K562 (cell line): Measurements from ENCODE around the gene IL4I1. TPM values are rescaled to one million over a fixed set of nuclear protein-coding genes. Genes with fewer than 3 reads are reported as not detected.

ENCODE experiments used
- ARNT ChIP-seq, 2 experiments: fragments of 450-650 bp; IDR thresholded peaks; 2 replicates each; pipeline ENCODE4 v1.6.1; 2016; ENCODE audit warnings: mild to moderate bottlenecking in 1 of 2
- BCL6 ChIP-seq: fragments of 250-450 bp; sonication (Bioruptor Pico); IDR thresholded peaks from 2 replicates; pipeline ENCODE4 v1.4.0; 2020
- CXXC5 ChIP-seq: fragments of 250-450 bp; sonication (Bioruptor Pico); IDR thresholded peaks from 2 replicates; pipeline ENCODE4 v1.8.0; 2022; ENCODE audit warnings: inconsistent platforms, mild to moderate bottlenecking, moderate library complexity
- EP400 ChIP-seq: fragments of 450-650 bp; IDR thresholded peaks from 2 replicates; pipeline ENCODE4 v1.6.1; 2017; ENCODE audit warnings: antibody characterized with exemption, mild to moderate bottlenecking, moderate library complexity
- ETV1 ChIP-seq: fragments of 450-650 bp; conservative IDR thresholded peaks from 2 replicates; pipeline ENCODE4 v1.6.1; 2016; ENCODE audit warnings: missing genetic modification characterization, control low read depth, low read depth, missing compliant biosample characterization
- KAT2B ChIP-seq: IDR thresholded peaks from one replicate; pipeline ENCODE4 v1.6.1; 2012; ENCODE audit warnings: low read depth, mild to moderate bottlenecking, control low read depth, inconsistent platforms, low read length, moderate library complexity
- LARP7 ChIP-seq: fragments of 450-650 bp; IDR thresholded peaks from 2 replicates; pipeline ENCODE4 v1.6.1; 2016
- MAZ ChIP-seq, 2 experiments: fragments of 450-650 bp in 1 of 2; sonication (generic) in 1 of 2; formaldehyde crosslinking; IDR thresholded peaks in 1 of 2; conservative IDR thresholded peaks in 1 of 2; 2 replicates each; pipeline versions ENCODE4 v1.4.0 to v1.5.0; 2020; ENCODE audit warnings: mild to moderate bottlenecking in 1 of 2, missing genetic modification reagents in 1 of 2
- NR0B1 ChIP-seq: fragments of 450-650 bp; IDR thresholded peaks from one replicate; pipeline ENCODE4 v1.6.1; 2018; ENCODE audit warnings: mild to moderate bottlenecking, moderate library complexity; ENCODE audit not compliant: partially characterized antibody
- RBM15 ChIP-seq: fragments of 200-400 bp; formaldehyde crosslinking; IDR thresholded peaks from 2 replicates; pipeline ENCODE4 v1.6.1; 2018; ENCODE audit warnings: mild to moderate bottlenecking, low read length, moderate library complexity; ENCODE audit not compliant: insufficient read depth
- RFX5 ChIP-seq: IDR thresholded peaks from 2 replicates; pipeline ENCODE4 v1.6.1; 2011; ENCODE audit warnings: low read depth, mild to moderate bottlenecking, improper control_type of control experiment, low read length
- TAF15 ChIP-seq: fragments of 200-400 bp; formaldehyde crosslinking; IDR thresholded peaks from 2 replicates; pipeline ENCODE4 v1.6.1; 2017; ENCODE audit warnings: mild to moderate bottlenecking, low read depth, low read length, moderate library complexity
- TEAD2 ChIP-seq: fragments of 450-650 bp; IDR thresholded peaks from 2 replicates; pipeline ENCODE4 v1.6.1; 2016; ENCODE audit warnings: missing genetic modification characterization, control low read depth, missing compliant biosample characterization
- TFE3 ChIP-seq: fragments of 450-650 bp; formaldehyde crosslinking; IDR thresholded peaks from 2 replicates; pipeline ENCODE4 v1.4.0; 2020; ENCODE audit warnings: mild to moderate bottlenecking, mixed read lengths
- ZNF717 ChIP-seq: fragments of 250-450 bp; sonication (Bioruptor Pico); IDR thresholded peaks from 2 replicates; pipeline ENCODE4 v1.5.0; 2021
- polyA plus RNA-seq, 8 experiments: library from polyadenylated mRNA; depleted of rRNA in 4 of 8; stranded (reverse) in 5 of 8; unstranded in 3 of 8; fragments of >200 nt; fragmentation: Nextera tagmentation in 2 of 8; fragmentation: Illumina TruSeq in 1 of 8; extraction: Ambion mirVana in 2 of 8; extraction: Trizol in 1 of 8; gene quantifications; 2 replicates each; pipeline versions ENCODE4 v1.2.1 to v1.2.3, GENCODE V29; 2011 to 2014; ENCODE audit warnings: inconsistent platforms in 1 of 8, missing spikeins in 1 of 8
- total RNA-seq, 7 experiments: library from RNA; depleted of rRNA in 6 of 7; stranded (reverse); fragments of >200 nt in 6 of 7; fragmentation: Illumina TruSeq in 2 of 7; extraction: Trizol in 2 of 7; gene quantifications; 2 replicates each; pipeline versions ENCODE4 v1.2.1 to v1.2.3, GENCODE V29; 2011 to 2021; ENCODE audit warnings: low replicate concordance in 1 of 7
- TF ChIP-seq, protein P1 (sequence below): sonication (generic); formaldehyde crosslinking; IDR thresholded peaks from 2 replicates; pipeline ENCODE4 v1.8.0; 2022; ENCODE audit warnings: mild to moderate bottlenecking, missing genetic modification reagents
- TF ChIP-seq, protein P2 (sequence below), 2 experiments: fragments of 450-650 bp in 1 of 2; IDR thresholded peaks; 2 replicates each; pipeline ENCODE4 v1.6.1; 2011 to 2017; ENCODE audit warnings: low read depth in 2 of 2, antibody characterized with exemption in 1 of 2, borderline replicate concordance in 1 of 2, low read length in 1 of 2, mild to moderate bottlenecking in 1 of 2, mixed read lengths in 1 of 2; ENCODE audit not compliant: control insufficient read depth in 1 of 2
- TF ChIP-seq, protein P3 (sequence below): sonication (generic); formaldehyde crosslinking; IDR thresholded peaks from 2 replicates; pipeline ENCODE4 v1.8.0; 2022; ENCODE audit warnings: mild to moderate bottlenecking, missing genetic modification reagents

IL4I1 gene
- total and polyA plus RNA-seq, 9 of the 15 experiments (the other 6 are each of a cell fraction or from before 2014, with no cell fraction given): 0.06 to 0.95 (median 0.43) TPM; not detected in 2

GRCh38 chr19:49929121-49929610, 32.5 kb upstream of the IL4I1 start, which contains the start of the genes ATF5 and NUP62 (continued):
- TF ChIP-seq TAF15: no peak
- TF ChIP-seq TEAD2 (tag): no peak
- TF ChIP-seq, protein P1, sequence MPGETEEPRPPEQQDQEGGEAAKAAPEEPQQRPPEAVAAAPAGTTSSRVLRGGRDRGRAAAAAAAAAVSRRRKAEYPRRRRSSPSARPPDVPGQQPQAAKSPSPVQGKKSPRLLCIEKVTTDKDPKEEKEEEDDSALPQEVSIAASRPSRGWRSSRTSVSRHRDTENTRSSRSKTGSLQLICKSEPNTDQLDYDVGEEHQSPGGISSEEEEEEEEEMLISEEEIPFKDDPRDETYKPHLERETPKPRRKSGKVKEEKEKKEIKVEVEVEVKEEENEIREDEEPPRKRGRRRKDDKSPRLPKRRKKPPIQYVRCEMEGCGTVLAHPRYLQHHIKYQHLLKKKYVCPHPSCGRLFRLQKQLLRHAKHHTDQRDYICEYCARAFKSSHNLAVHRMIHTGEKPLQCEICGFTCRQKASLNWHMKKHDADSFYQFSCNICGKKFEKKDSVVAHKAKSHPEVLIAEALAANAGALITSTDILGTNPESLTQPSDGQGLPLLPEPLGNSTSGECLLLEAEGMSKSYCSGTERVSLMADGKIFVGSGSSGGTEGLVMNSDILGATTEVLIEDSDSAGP (CRISPR knock-in tag): 0 out of 2 replicates have a peak, but pooled peaks have one; percentile 55
- no peak for TF ChIP-seq RFX5
- no peak for TF ChIP-seq RBM15
- TF ChIP-seq MAZ (CRISPR knock-in tag; conservative IDR thresholded peaks at IDR 0.05 in 1 of 2, IDR thresholded peaks at IDR 0.05 in 1 of 2): peak; percentile 93 to 94
- TF ChIP-seq ETV1 (tag): no peak; the same call in 1 of the 2 replicates
- TF ChIP-seq ZNF717 (CRISPR knock-in tag): 0 out of 2 replicates have a peak, but pooled peaks have one; percentile 61
- no peak for TF ChIP-seq NR0B1
- TF ChIP-seq EP400: peak; percentile 98
- no peak for TF ChIP-seq KAT2B
- 0 out of 4 replicates have a peak, but pooled peaks of 1 of the 2 experiments have one; percentile 53 for TF ChIP-seq ARNT (IDR thresholded peaks at IDR 0.05)
- TF ChIP-seq, protein P2, sequence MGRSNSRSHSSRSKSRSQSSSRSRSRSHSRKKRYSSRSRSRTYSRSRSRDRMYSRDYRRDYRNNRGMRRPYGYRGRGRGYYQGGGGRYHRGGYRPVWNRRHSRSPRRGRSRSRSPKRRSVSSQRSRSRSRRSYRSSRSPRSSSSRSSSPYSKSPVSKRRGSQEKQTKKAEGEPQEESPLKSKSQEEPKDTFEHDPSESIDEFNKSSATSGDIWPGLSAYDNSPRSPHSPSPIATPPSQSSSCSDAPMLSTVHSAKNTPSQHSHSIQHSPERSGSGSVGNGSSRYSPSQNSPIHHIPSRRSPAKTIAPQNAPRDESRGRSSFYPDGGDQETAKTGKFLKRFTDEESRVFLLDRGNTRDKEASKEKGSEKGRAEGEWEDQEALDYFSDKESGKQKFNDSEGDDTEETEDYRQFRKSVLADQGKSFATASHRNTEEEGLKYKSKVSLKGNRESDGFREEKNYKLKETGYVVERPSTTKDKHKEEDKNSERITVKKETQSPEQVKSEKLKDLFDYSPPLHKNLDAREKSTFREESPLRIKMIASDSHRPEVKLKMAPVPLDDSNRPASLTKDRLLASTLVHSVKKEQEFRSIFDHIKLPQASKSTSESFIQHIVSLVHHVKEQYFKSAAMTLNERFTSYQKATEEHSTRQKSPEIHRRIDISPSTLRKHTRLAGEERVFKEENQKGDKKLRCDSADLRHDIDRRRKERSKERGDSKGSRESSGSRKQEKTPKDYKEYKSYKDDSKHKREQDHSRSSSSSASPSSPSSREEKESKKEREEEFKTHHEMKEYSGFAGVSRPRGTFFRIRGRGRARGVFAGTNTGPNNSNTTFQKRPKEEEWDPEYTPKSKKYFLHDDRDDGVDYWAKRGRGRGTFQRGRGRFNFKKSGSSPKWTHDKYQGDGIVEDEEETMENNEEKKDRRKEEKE (IDR thresholded peaks at IDR 0.05; ENCODE audit: borderline replicate concordance in 1 of 2, control insufficient read depth in 1 of 2, low read depth in 2 of 2, low read length in 1 of 2): 0 out of 4 replicates have a peak, but pooled peaks of 1 of the 2 experiments have one; percentile 56
- peak; percentile 31; the same call in 1 of the 2 replicates for TF ChIP-seq LARP7
- peak; percentile 73 for TF ChIP-seq CXXC5 (CRISPR knock-in tag)
- TF ChIP-seq TFE3 (CRISPR knock-in tag): no peak
- no peak for TF ChIP-seq BCL6 (CRISPR knock-in tag)
- TF ChIP-seq, protein P3, sequence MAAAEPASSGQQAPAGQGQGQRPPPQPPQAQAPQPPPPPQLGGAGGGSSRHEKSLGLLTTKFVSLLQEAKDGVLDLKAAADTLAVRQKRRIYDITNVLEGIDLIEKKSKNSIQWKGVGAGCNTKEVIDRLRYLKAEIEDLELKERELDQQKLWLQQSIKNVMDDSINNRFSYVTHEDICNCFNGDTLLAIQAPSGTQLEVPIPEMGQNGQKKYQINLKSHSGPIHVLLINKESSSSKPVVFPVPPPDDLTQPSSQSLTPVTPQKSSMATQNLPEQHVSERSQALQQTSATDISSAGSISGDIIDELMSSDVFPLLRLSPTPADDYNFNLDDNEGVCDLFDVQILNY (CRISPR knock-in tag): peak; percentile 95; the same call in 1 of the 2 replicates
